ENCODE results near the gene ZNF564.

ZNF564 gene

DNA sequence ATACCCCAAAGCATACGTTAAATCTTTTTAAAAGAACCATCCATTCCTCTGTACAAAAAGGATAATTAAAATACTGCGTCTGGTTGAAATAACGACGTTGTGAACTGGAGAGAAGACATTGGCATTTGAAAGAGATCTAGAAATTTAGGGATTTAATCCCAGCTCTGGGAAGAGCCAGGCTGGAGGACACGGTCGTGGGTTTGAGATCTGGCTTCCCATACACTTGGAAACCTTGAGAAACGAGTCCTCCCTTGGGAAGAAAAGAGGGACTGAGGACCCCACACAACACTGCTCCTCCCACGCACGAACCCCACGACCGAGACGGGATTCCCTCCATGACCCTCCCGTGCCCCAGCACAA, 67.3 kb downstream of the ZNF564 start:
- DNase-seq (ENCODE audit: low spot score) = no peak
- TF ChIP-seq, protein P1, sequence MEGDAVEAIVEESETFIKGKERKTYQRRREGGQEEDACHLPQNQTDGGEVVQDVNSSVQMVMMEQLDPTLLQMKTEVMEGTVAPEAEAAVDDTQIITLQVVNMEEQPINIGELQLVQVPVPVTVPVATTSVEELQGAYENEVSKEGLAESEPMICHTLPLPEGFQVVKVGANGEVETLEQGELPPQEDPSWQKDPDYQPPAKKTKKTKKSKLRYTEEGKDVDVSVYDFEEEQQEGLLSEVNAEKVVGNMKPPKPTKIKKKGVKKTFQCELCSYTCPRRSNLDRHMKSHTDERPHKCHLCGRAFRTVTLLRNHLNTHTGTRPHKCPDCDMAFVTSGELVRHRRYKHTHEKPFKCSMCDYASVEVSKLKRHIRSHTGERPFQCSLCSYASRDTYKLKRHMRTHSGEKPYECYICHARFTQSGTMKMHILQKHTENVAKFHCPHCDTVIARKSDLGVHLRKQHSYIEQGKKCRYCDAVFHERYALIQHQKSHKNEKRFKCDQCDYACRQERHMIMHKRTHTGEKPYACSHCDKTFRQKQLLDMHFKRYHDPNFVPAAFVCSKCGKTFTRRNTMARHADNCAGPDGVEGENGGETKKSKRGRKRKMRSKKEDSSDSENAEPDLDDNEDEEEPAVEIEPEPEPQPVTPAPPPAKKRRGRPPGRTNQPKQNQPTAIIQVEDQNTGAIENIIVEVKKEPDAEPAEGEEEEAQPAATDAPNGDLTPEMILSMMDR (IDR thresholded peaks at IDR 0.05; ENCODE audit: extremely low read depth, missing control alignments) = no peak

GRCh38 chr19:12482509-12482886, 68.8 kb downstream of the ZNF564 start:
- TF ChIP-seq, protein P1 (IDR thresholded peaks at IDR 0.05; ENCODE audit: extremely low read depth, missing control alignments) = no peak
- DNase-seq (ENCODE audit: low spot score) = no peak

DNA sequence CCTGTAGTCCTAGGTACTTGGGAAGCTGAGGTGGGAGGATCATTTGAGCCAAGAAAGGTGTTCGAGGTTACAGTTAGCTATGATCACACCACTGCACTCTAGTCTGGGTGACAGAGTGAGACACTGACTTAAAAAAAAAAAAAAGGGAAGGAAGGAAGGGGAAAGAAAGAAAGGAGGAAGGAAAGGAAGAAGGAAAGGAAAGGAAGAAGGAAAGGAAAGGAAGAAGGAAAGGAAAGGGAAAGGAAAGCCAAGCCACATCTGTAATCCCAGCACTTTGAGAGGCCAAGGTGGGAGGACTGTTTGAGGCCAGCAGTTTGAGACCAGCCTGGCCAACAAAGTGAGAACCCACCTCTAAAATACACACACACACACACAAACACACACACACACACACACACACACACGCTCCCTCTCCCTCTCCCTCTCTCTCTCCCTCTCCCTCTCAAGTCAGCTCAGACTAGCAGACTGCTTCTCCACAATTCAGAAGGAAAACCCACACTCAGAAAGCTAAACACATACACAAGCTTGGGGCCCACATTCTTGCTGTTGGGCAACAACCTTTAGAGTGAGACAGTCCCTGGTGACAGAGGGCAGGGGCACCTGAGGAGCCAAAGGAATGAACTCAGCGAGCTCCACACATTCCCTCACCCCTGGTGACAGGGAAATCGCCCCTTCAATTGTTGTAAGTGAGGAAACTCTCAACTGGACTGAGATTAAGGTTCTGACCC, 69.3 kb downstream of the ZNF564 start:
- TF ChIP-seq, protein P1 (IDR thresholded peaks at IDR 0.05; ENCODE audit: extremely low read depth, missing control alignments) = no peak
- no peak for DNase-seq (ENCODE audit: low spot score)

- TF ChIP-seq, protein P1 (IDR thresholded peaks at IDR 0.05; ENCODE audit: extremely low read depth, missing control alignments) = no peak
- no peak for DNase-seq (ENCODE audit: low spot score)
Observed at GRCh38 chr19:12478234-12478941, 72.9 kb downstream of the ZNF564 start.
